ENCODE data around the gene SLC28A1. TPM values are rescaled to one million over a fixed set of nuclear protein-coding genes. Genes with fewer than 3 reads are reported as not detected.

Gene SLC28A1
- total RNA-seq (2014; rRNA removed) (0.58 and 1.1 TPM in 2 replicates), Bru-seq, nascent RNA (percentile 28 among the genes with signal in this experiment), BruChase-seq, experiment 1, labeled RNA remaining after a 6-hour chase (percentile 40 among the genes with signal in this experiment), BruChase-seq, experiment 2, labeled RNA remaining after a 2-hour chase (percentile 28 among the genes with signal in this experiment)
- long read RNA-seq, partial matches to known transcripts = 0 of 1 reads
- long read RNA-seq, other reads (novel, unspliced or antisense) = 1 of 1 reads

GRCh38 chr15:84883916-84884781 lies at the start of gene SLC28A1:
SLC28A1 (plus strand) TSS chr15:84884662; CDS start chr15:84887761, 3,099 bp downstream.
- Histone ChIP-seq H3K4me3 (ENCODE audit: low read length) (no peak within 1 kb of the TSS), H3F3A (ENCODE audit: low read length, unreplicated experiment) (no peaks in the 10 kb centered on the region), H3K36me3 (ENCODE audit: low read depth, low read length) (no peaks in the 10 kb centered on the region), H3K79me2 (ENCODE audit: low read length) (no peaks in the 10 kb centered on the region), H3K9me2 (replicated peaks; ENCODE audit: low read length) (no peaks in the 10 kb centered on the region), H3K4me2 (ENCODE audit: low read length) (no peak within 1 kb of the TSS), H3K27me3 (ENCODE audit: low read length) (no peaks in the 10 kb centered on the region), H3K9ac (ENCODE audit: low read length) (no peak within 1 kb of the TSS), H2AFZ (ENCODE audit: low read length) (no peak within 1 kb of the TSS), H3K4me1 (ENCODE audit: insufficient read depth, low read length) (no peaks in the 10 kb centered on the region), H3K9me3 (ENCODE audit: low read length) (no peaks in the 10 kb centered on the region), H4K20me1 (ENCODE audit: low read length) (no peaks in the 10 kb centered on the region), H3K27ac (ENCODE audit: low read length) (no peak within 1 kb of the TSS)
- DNase-seq = no peak
- no peak for ATAC-seq
- ChIA-PET POLR2A (ENCODE audit: unreplicated experiment) (no interaction called here), CTCF (no interaction called here)
- BruUV-seq (replicated peaks) = no TSS peak
- TF ChIP-seq EZH2 (IDR thresholded peaks at IDR 0.05; ENCODE audit: low read length, unreplicated experiment) = no peak
- no peak for TF ChIP-seq EZH2phosphoT487 (IDR thresholded peaks at IDR 0.05; ENCODE audit: borderline replicate concordance, low read length)
- intact Hi-C loops (cut with micrococcal nuclease) = no loop called here

GRCh38 chr15:84834969-84835368 lies 49.5 kb upstream of the SLC28A1 start:
- CTCF ChIA-PET = no interaction called here
- Histone ChIP-seq H3K36me3 (ENCODE audit: low read depth, low read length) (no peaks in the 10 kb centered on the region), H3K4me3 (ENCODE audit: low read length) (no peak overlapping the region), H3K27ac (ENCODE audit: low read length) (no peak overlapping the region), H2AFZ (ENCODE audit: low read length) (no peak overlapping the region), H3K9me3 (ENCODE audit: low read length) (no peaks in the 10 kb centered on the region), H3K27me3 (ENCODE audit: low read length) (no peaks in the 10 kb centered on the region), H3F3A (ENCODE audit: low read length, unreplicated experiment) (no peaks in the 10 kb centered on the region), H3K9me2 (replicated peaks; ENCODE audit: low read length) (no peaks in the 10 kb centered on the region), H3K79me2 (ENCODE audit: low read length) (no peaks in the 10 kb centered on the region), H3K4me1 (ENCODE audit: insufficient read depth, low read length) (peaks cover 11% of the 10 kb centered on the region; the same call in 1 of the 2 replicates), H3K9ac (ENCODE audit: low read length) (no peak overlapping the region), H4K20me1 (ENCODE audit: low read length) (no peaks in the 10 kb centered on the region), H3K4me2 (ENCODE audit: low read length) (no peak overlapping the region)
- POLR2A ChIA-PET (ENCODE audit: unreplicated experiment) = no interaction called here
- TF ChIP-seq CTCF (conservative IDR thresholded peaks at IDR 0.05; ENCODE audit: low read depth, low read length) = no peak
- no peak for TF ChIP-seq EZH2 (IDR thresholded peaks at IDR 0.05; ENCODE audit: low read length, unreplicated experiment)
- no peak for TF ChIP-seq EZH2phosphoT487 (IDR thresholded peaks at IDR 0.05; ENCODE audit: borderline replicate concordance, low read length)
- ATAC-seq (no peak), DNase-seq (no peak)
- BruUV-seq (replicated peaks) = no TSS peak
- intact Hi-C loops (cut with micrococcal nuclease) = no loop called here

- H3K36me3 ChIP-seq (ENCODE audit: low read depth, low read length) = no peaks in the 10 kb centered on the region
- intact Hi-C loops (cut with micrococcal nuclease) = no loop called here
- H3K27me3 ChIP-seq (ENCODE audit: low read length) = no peaks in the 10 kb centered on the region
- H3K9me2 ChIP-seq (replicated peaks; ENCODE audit: low read length) = no peaks in the 10 kb centered on the region
- ChIA-PET POLR2A (ENCODE audit: unreplicated experiment) (no interaction called here), CTCF (interaction anchor here (0.5 kb wide), 1 partner anchor 9 kb away, joined by 4 read pairs; no protein-coding TSS in a partner anchor)
- no peaks in the 10 kb centered on the region for H3K9me3 ChIP-seq (ENCODE audit: low read length)
- no peak overlapping the region for H3K4me2 ChIP-seq (ENCODE audit: low read length)
- no peak overlapping the region for H3K4me3 ChIP-seq (ENCODE audit: low read length)
- no peak overlapping the region for H3K9ac ChIP-seq (ENCODE audit: low read length)
- H4K20me1 ChIP-seq (ENCODE audit: low read length) = no peaks in the 10 kb centered on the region
- H3F3A ChIP-seq (ENCODE audit: low read length, unreplicated experiment) = no peaks in the 10 kb centered on the region
- no peak overlapping the region for H3K27ac ChIP-seq (ENCODE audit: low read length)
- TF ChIP-seq CTCF (conservative IDR thresholded peaks at IDR 0.05; ENCODE audit: low read depth, low read length) = no peak
- TF ChIP-seq EZH2phosphoT487 (IDR thresholded peaks at IDR 0.05; ENCODE audit: borderline replicate concordance, low read length) = no peak
- TF ChIP-seq EZH2 (IDR thresholded peaks at IDR 0.05; ENCODE audit: low read length, unreplicated experiment) = no peak
- H3K79me2 ChIP-seq (ENCODE audit: low read length) = no peaks in the 10 kb centered on the region
- H3K4me1 ChIP-seq (ENCODE audit: insufficient read depth, low read length) = peaks cover 17% of the 10 kb centered on the region
- H2AFZ ChIP-seq (ENCODE audit: low read length) = no peak overlapping the region
- DNase-seq = no peak
- ATAC-seq = no peak
- no TSS peak for BruUV-seq (replicated peaks)
Measured at GRCh38 chr15:84835661-84836337, 48.7 kb upstream of the SLC28A1 start.
